ENCODE data around the gene NUDT4. TPM values are rescaled to one million over a fixed set of nuclear protein-coding genes. Genes with fewer than 3 reads are reported as not detected.

NUDT4 gene
- total RNA-seq, 4 donors from 2014 or later: 41.5 to 68.5 (median 52.8) TPM

GRCh38 chr12:93438266-93439050, 60.7 kb downstream of the NUDT4 start:
- H3K4me1 ChIP-seq: peaks cover 0 to 40% (median 10%) of the 10 kb centered on the region in 4 donors
- peak overlapping the region in 1 of 4 donors; percentile 21 for H3K27ac ChIP-seq
- no peak for DNase-seq
- H3K9me3 ChIP-seq: no peaks in the 10 kb centered on the region
- TF ChIP-seq CTCF (IDR thresholded peaks at IDR 0.05) (no peak), POLR2A (IDR thresholded peaks at IDR 0.05) (no peak)
- H3K36me3 ChIP-seq: no peaks in the 10 kb centered on the region
- no peak overlapping the region for H3K4me3 ChIP-seq
- no peaks in the 10 kb centered on the region for H3K27me3 ChIP-seq

- TF ChIP-seq POLR2A (IDR thresholded peaks at IDR 0.05): no peak
- TF ChIP-seq CTCF (IDR thresholded peaks at IDR 0.05): no peak
- peaks cover 0 to 40% (median 8%) of the 10 kb centered on the region in 4 donors for H3K4me1 ChIP-seq
- no peaks in the 10 kb centered on the region for H3K27me3 ChIP-seq
- H3K36me3 ChIP-seq: no peaks in the 10 kb centered on the region
- no peaks in the 10 kb centered on the region for H3K9me3 ChIP-seq
- peak overlapping the region; percentile 90 to 99 (median 97) for H3K4me3 ChIP-seq
- H3K27ac ChIP-seq: peak overlapping the region in 2 of 4 donors; percentile 96 to 97
- no peak for DNase-seq
Measured at GRCh38 chr12:93440043-93440835, 62.5 kb downstream of the NUDT4 start.

GRCh38 chr12:93441081-93441616, 63.4 kb downstream of the NUDT4 start:
- H3K4me1 ChIP-seq: peaks cover 0 to 40% (median 8%) of the 10 kb centered on the region in 4 donors
- H3K27me3 ChIP-seq: no peaks in the 10 kb centered on the region
- peak; percentile 35 to 69 (median 68) for DNase-seq
- H3K4me3 ChIP-seq: peak overlapping the region; percentile 90 to 99 (median 97)
- H3K27ac ChIP-seq: peak overlapping the region; percentile 90 to 97 (median 94)
- no peaks in the 10 kb centered on the region for H3K36me3 ChIP-seq
- no peaks in the 10 kb centered on the region for H3K9me3 ChIP-seq
- no peak for TF ChIP-seq POLR2A (IDR thresholded peaks at IDR 0.05)
- TF ChIP-seq CTCF (IDR thresholded peaks at IDR 0.05): no peak

- Histone ChIP-seq H3K27me3 (no peaks in the 10 kb centered on the region), H3K36me3 (no peaks in the 10 kb centered on the region), H3K9me3 (no peaks in the 10 kb centered on the region), H3K4me3 (peak within 1 kb of the TSS; percentile 90 to 99 (median 97)), H3K4me1 (peaks cover 0 to 40% (median 6%) of the 10 kb centered on the region in 4 donors), H3K27ac (peak within 1 kb of the TSS; percentile 90 to 97 (median 94))
- peak; percentile 95 to 98 (median 98) for DNase-seq
- TF ChIP-seq CTCF (IDR thresholded peaks at IDR 0.05): peak in 1 of 6 experiments; percentile 24
- peak; percentile 69 for TF ChIP-seq POLR2A (IDR thresholded peaks at IDR 0.05)
Measured at GRCh38 chr12:93441617-93442410, 64.1 kb downstream of the NUDT4 start, which contains the start of gene UBE2N. Gene UBE2N (minus strand): TSS chr12:93441947. CDS start chr12:93441884, 63 bp downstream.

All from Peyer's patch (tissue), 4 donors.